GM23248 (cell line): Measurements from ENCODE around the gene VPS52. TPM values are rescaled to one million over a fixed set of nuclear protein-coding genes. Genes with fewer than 3 reads are reported as not detected.

Experiments used
- DNase-seq: peaks from one replicate; pipeline ENCODE4 v3.0.0-alpha.2; 2015
- H2AFZ ChIP-seq: fragments of 200-600 bp; sonication (generic); 2 replicates; pipeline ENCODE4 v1.6.1; 2016; ENCODE audit warnings: antibody characterized with exemption
- H3F3A ChIP-seq: fragments of 200-600 bp; sonication (generic); 2 replicates; pipeline ENCODE4 v1.6.1; 2016; ENCODE audit warnings: mild to moderate bottlenecking, antibody characterized with exemption, mixed run types; ENCODE audit not compliant: insufficient read depth
- H3K27ac ChIP-seq: fragments of 200-600 bp; sonication (generic); 2 replicates; pipeline ENCODE4 v1.5.1; 2016; ENCODE audit warnings: mild to moderate bottlenecking
- H3K27me3 ChIP-seq: fragments of 200-600 bp; sonication (generic); replicated peaks from 2 replicates; pipeline ENCODE4 v1.6.1; 2016; ENCODE audit warnings: mild to moderate bottlenecking; ENCODE audit not compliant: insufficient read depth
- H3K36me3 ChIP-seq: fragments of 200-600 bp; sonication (generic); 2 replicates; pipeline ENCODE4 v1.6.1; 2016; ENCODE audit warnings: low read depth, mild to moderate bottlenecking
- H3K4me1 ChIP-seq: fragments of 200-600 bp; sonication (generic); 2 replicates; pipeline ENCODE4 v1.6.1; 2016; ENCODE audit warnings: mild to moderate bottlenecking; ENCODE audit not compliant: insufficient read depth
- H3K4me2 ChIP-seq: fragments of 200-600 bp; sonication (generic); one replicate; pipeline ENCODE4 v1.6.1; 2016; ENCODE audit warnings: mild to moderate bottlenecking; ENCODE audit not compliant: unreplicated experiment
- H3K4me3 ChIP-seq: fragments of 200-600 bp; sonication (generic); 2 replicates; pipeline ENCODE4 v1.5.1; 2016; ENCODE audit warnings: mild to moderate bottlenecking
- H3K79me2 ChIP-seq: fragments of 200-600 bp; sonication (generic); 2 replicates; pipeline ENCODE4 v1.6.1; 2016; ENCODE audit warnings: mild to moderate bottlenecking; ENCODE audit not compliant: insufficient read depth
- H3K9ac ChIP-seq: fragments of 200-600 bp; sonication (generic); 2 replicates; pipeline ENCODE4 v1.6.1; 2016; ENCODE audit warnings: mild to moderate bottlenecking
- H3K9me2 ChIP-seq: fragments of 200-600 bp; sonication (generic); 2 replicates; pipeline ENCODE4 v1.6.1; 2016; ENCODE audit warnings: mixed run types, mild to moderate bottlenecking, moderate library complexity; ENCODE audit not compliant: insufficient read depth
- H3K9me3 ChIP-seq: fragments of 200-600 bp; sonication (generic); one replicate; pipeline ENCODE4 v1.6.1; 2017; ENCODE audit warnings: low read depth
- H4K20me1 ChIP-seq: fragments of 200-600 bp; sonication (generic); 2 replicates; pipeline ENCODE4 v1.6.0; 2016; ENCODE audit not compliant: insufficient read depth
- EZH2 ChIP-seq: fragments of 200-600 bp; sonication (generic); IDR thresholded peaks from 2 replicates; pipeline ENCODE4 v1.6.1; 2018; ENCODE audit warnings: antibody characterized with exemption, mild to moderate bottlenecking; ENCODE audit not compliant: insufficient read depth, poor library complexity, severe bottlenecking
- EZH2phosphoT487 ChIP-seq: fragments of 200-600 bp; sonication (generic); IDR thresholded peaks from 2 replicates; pipeline ENCODE4 v1.6.1; 2018; ENCODE audit warnings: antibody characterized with exemption, moderate library complexity, mild to moderate bottlenecking, low read depth; ENCODE audit not compliant: insufficient read depth
- WGBS, 2 experiments: methylation state at CpG; one replicate each; pipeline ENCODE4 v1.1.6; 2015 to 2017; ENCODE audit warnings: low lambda C conversion rate in 2 of 2, low coverage in 1 of 2; ENCODE audit errors: missing lambda C conversion rate in 2 of 2; 5-methylcytosine and 5-hydroxymethylcytosine counted together
- in situ Hi-C: fragments of 300-500 bp; cut with MboI; formaldehyde crosslinking; loops from 2 replicates; pipeline ENCODE4 v1.15.0; 2020
- polyA plus RNA-seq: library from polyadenylated mRNA; unstranded; fragments of >200 nt; fragmentation: Nextera tagmentation; extraction: Ambion mirVana; gene quantifications from 2 replicates; pipeline ENCODE4 v1.2.1, GENCODE V29; 2016
- total RNA-seq: library from RNA; depleted of rRNA; stranded (reverse); fragments of >200 nt; shearing (Covaris generic); gene quantifications from 2 replicates; pipeline ENCODE4 v1.2.3, GENCODE V29; 2014; rRNA removed

The VPS52 gene, protein sequence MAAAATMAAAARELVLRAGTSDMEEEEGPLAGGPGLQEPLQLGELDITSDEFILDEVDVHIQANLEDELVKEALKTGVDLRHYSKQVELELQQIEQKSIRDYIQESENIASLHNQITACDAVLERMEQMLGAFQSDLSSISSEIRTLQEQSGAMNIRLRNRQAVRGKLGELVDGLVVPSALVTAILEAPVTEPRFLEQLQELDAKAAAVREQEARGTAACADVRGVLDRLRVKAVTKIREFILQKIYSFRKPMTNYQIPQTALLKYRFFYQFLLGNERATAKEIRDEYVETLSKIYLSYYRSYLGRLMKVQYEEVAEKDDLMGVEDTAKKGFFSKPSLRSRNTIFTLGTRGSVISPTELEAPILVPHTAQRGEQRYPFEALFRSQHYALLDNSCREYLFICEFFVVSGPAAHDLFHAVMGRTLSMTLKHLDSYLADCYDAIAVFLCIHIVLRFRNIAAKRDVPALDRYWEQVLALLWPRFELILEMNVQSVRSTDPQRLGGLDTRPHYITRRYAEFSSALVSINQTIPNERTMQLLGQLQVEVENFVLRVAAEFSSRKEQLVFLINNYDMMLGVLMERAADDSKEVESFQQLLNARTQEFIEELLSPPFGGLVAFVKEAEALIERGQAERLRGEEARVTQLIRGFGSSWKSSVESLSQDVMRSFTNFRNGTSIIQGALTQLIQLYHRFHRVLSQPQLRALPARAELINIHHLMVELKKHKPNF
- 32.3 and 38.8 TPM in 2 replicates for total RNA-seq
- 33.9 and 35.3 TPM in 2 replicates for polyA plus RNA-seq

DNA sequence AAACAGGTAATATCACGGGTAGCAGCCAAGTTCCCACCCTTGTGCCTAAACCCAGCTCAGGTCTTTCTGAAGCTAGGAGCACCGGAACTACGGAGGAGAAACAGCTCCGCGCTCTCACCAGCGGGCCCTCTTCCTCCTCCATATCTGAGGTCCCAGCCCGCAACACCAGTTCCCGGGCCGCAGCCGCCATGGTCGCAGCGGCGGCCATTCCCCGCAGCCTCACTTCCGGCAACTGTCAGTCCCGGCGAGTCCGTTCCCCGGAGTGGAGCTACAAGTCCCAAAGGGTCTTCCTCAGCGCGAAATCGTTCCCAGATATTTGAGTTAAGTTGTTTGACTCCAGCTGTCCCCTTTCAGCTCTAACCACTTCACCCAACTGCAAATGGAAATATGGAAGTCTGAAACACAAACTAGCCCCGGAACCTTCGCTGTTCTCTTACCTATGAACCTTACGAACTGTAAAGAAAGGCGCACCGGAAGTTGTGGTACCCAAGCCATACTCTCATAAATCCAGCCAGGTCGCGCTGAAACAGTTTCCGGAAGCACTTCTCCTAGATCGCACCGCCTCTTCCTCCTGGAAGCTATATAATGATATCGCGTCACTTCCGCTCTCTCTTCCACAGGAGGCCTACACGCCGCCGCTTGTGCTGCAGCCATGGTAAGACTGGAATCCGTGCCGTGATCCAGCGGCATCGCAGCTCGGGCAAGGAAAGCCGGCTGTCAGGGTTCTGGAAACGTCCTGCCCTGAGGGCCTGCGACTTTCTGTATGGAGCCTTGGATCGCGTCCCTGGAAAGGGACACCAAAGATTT lies at the start of gene VPS52, which contains the start of gene RPS18:
TSS of gene VPS52 (minus strand) at position 409 of the 807 bp plus-strand sequence. CDS start at position 208, 201 bp downstream.
TSS of gene RPS18 (plus strand) at position 608 of the 807 bp plus-strand sequence. CDS start at position 653, 45 bp downstream.
- Histone ChIP-seq H3K9ac (peak within 1 kb of the TSS; percentile 88), H3K9me2 (no peaks in the 10 kb centered on the region), H2AFZ (peak within 1 kb of the TSS; percentile 86), H4K20me1 (peaks cover 4% of the 10 kb centered on the region; the same call in 1 of the 2 replicates), H3F3A (peaks cover 47% of the 10 kb centered on the region), H3K9me3 (no peaks in the 10 kb centered on the region), H3K27me3 (no peaks in the 10 kb centered on the region), H3K27ac (peak within 1 kb of the TSS; percentile 81), H3K4me3 (peak within 1 kb of the TSS; percentile 79), H3K4me2 (peak within 1 kb of the TSS; percentile 98), H3K79me2 (peaks cover 73% of the 10 kb centered on the region), H3K4me1 (peaks cover 39% of the 10 kb centered on the region), H3K36me3 (peaks cover 45% of the 10 kb centered on the region)
- whole genome bisulfite sequencing, 2 experiments = 0 to 1% methylated on average over 48 of the region's 48 CpGs
- peak; percentile 99 for DNase-seq
- in situ Hi-C loops = no loop called here
- TF ChIP-seq EZH2phosphoT487 = no peak
- TF ChIP-seq EZH2 = no peak

- no peak for DNase-seq
- 69 to 81% methylated on average over 8 to 9 of the region's 9 CpGs for whole genome bisulfite sequencing, 2 experiments
- Histone ChIP-seq H4K20me1 (no peaks in the 10 kb centered on the region), H3K9me3 (no peaks in the 10 kb centered on the region), H3K4me1 (peaks cover 26% of the 10 kb centered on the region), H3K79me2 (peaks cover 51% of the 10 kb centered on the region), H3K4me3 (peak overlapping the region; percentile 94; the same call in 1 of the 2 replicates), H3K27ac (peak overlapping the region; percentile 77), H3K27me3 (no peaks in the 10 kb centered on the region), H3K36me3 (peaks cover 13% of the 10 kb centered on the region; the same call in 1 of the 2 replicates), H3F3A (peaks cover 34% of the 10 kb centered on the region), H2AFZ (no peak overlapping the region), H3K4me2 (peak overlapping the region; percentile 87), H3K9ac (peak overlapping the region; percentile 94; the same call in 1 of the 2 replicates), H3K9me2 (no peaks in the 10 kb centered on the region)
- in situ Hi-C loops = no loop called here
- no peak for TF ChIP-seq EZH2
- no peak for TF ChIP-seq EZH2phosphoT487
These were observed 49.6 kb upstream of the VPS52 start for GRCh38 chr6:33321227-33321626.

DNA sequence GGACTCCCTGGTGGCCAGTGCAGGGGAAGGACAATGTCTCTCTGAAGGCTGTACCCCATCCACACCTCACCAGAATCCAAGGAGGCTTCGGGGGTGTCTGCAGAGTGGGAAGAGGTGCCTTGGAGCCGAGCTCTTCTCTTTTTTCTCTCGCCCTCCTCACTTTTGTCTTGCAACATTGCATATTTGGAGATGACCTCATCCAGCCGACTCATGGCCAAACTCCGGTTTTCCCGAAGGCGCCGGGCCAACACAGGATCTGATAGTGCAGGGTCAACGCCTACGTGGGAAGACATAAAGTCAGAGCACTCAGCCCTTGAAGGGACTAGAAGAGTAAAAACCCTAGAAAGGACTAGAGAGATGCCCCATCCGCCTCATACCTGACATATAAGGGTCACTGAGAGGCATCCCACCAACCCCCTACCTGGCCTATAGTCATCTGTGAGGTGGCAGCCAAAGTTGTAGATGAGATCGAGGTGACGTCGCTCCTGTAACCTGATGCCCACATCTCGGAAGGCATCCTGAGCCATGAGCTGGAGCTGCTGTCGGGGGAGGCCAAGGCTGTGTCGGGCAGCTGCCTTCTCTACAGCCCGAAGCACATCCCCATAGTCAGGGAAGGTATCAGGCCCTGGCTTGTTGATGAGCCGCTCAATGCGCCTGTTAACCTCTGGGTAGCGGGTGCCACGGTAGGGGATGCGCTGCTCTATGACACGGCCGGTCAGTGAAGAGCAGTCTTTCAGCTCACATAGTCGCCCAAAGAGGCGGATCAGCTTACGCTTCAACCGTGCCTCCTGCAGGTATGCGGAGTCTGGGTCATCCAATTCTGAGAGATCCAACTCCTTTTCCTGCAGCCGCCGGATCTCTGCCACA lies 48.9 kb upstream of the VPS52 start:
- no peak overlapping the region for H2AFZ ChIP-seq
- 62 to 67% methylated on average over 32 of the region's 32 CpGs for WGBS, 2 experiments

More for the DNA sequence above, 48.9 kb upstream of the VPS52 start:
- peak overlapping the region; percentile 94; the same call in 1 of the 2 replicates for H3K4me3 ChIP-seq
- H3K36me3 ChIP-seq = peaks cover 13% of the 10 kb centered on the region; the same call in 1 of the 2 replicates
- peak overlapping the region; percentile 87 for H3K4me2 ChIP-seq
- no peaks in the 10 kb centered on the region for H3K9me2 ChIP-seq
- peak overlapping the region; percentile 77 for H3K27ac ChIP-seq
- H3K27me3 ChIP-seq = no peaks in the 10 kb centered on the region
- DNase-seq = peak; percentile 94
- H4K20me1 ChIP-seq = no peaks in the 10 kb centered on the region
- peaks cover 34% of the 10 kb centered on the region for H3F3A ChIP-seq
- TF ChIP-seq EZH2 (no peak), EZH2phosphoT487 (no peak)
- H3K4me1 ChIP-seq = peaks cover 26% of the 10 kb centered on the region
- H3K79me2 ChIP-seq = peaks cover 51% of the 10 kb centered on the region
- peak overlapping the region; percentile 94 for H3K9ac ChIP-seq
- in situ Hi-C loops = no loop called here
- no peaks in the 10 kb centered on the region for H3K9me3 ChIP-seq
